Measurements from ENCODE around the gene JAG2.

JAG2 gene

DNA sequence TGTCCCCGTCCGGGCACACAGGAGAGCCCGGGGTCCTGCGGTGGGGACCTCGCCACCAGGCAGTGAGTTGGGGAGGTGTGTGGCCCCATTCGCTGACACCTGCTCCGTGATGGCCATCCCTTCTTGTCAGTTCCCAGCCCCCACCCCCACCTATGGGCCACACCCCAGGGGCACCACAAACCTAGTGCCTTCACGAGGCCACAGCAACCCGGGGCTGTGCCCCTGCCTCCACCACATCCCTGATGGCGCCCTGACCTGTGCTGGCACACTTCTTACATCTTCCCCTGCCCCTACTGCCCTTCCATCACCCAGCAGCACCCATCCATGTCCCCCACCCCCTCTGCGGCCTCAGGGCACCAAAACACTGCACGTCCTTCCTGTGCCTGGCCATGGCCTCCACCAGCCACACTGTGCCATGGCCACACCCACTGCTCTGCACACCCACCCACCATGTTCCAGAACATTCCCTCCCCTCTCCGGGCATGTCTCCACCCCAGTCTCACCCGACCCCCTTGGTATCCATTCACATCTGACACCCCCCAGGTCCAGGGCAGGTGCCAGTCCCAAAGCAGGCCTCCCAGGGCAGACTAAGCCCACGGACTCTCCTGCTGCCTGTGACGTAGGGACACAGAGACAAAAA lies 24.4 kb downstream of the JAG2 start:
- TF ChIP-seq ISL1 (CRISPR knock-in tag; IDR thresholded peaks at IDR 0.05): no peak
- no peak for TF ChIP-seq ZC3H10 (CRISPR knock-in tag; IDR thresholded peaks at IDR 0.05)
- no peak for TF ChIP-seq TOX (CRISPR knock-in tag; IDR thresholded peaks at IDR 0.05; ENCODE audit: borderline replicate concordance)
- no peak for TF ChIP-seq ZFP30 (CRISPR knock-in tag; IDR thresholded peaks at IDR 0.05)
- TF ChIP-seq, protein P1, sequence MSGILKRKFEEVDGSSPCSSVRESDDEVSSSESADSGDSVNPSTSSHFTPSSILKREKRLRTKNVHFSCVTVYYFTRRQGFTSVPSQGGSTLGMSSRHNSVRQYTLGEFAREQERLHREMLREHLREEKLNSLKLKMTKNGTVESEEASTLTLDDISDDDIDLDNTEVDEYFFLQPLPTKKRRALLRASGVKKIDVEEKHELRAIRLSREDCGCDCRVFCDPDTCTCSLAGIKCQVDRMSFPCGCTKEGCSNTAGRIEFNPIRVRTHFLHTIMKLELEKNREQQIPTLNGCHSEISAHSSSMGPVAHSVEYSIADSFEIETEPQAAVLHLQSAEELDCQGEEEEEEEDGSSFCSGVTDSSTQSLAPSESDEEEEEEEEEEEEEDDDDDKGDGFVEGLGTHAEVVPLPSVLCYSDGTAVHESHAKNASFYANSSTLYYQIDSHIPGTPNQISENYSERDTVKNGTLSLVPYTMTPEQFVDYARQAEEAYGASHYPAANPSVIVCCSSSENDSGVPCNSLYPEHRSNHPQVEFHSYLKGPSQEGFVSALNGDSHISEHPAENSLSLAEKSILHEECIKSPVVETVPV (CRISPR knock-in tag; IDR thresholded peaks at IDR 0.05): no peak
- TF ChIP-seq PPARA (CRISPR knock-in tag; IDR thresholded peaks at IDR 0.05; ENCODE audit: borderline replicate concordance): no peak
- TF ChIP-seq, protein P2, sequence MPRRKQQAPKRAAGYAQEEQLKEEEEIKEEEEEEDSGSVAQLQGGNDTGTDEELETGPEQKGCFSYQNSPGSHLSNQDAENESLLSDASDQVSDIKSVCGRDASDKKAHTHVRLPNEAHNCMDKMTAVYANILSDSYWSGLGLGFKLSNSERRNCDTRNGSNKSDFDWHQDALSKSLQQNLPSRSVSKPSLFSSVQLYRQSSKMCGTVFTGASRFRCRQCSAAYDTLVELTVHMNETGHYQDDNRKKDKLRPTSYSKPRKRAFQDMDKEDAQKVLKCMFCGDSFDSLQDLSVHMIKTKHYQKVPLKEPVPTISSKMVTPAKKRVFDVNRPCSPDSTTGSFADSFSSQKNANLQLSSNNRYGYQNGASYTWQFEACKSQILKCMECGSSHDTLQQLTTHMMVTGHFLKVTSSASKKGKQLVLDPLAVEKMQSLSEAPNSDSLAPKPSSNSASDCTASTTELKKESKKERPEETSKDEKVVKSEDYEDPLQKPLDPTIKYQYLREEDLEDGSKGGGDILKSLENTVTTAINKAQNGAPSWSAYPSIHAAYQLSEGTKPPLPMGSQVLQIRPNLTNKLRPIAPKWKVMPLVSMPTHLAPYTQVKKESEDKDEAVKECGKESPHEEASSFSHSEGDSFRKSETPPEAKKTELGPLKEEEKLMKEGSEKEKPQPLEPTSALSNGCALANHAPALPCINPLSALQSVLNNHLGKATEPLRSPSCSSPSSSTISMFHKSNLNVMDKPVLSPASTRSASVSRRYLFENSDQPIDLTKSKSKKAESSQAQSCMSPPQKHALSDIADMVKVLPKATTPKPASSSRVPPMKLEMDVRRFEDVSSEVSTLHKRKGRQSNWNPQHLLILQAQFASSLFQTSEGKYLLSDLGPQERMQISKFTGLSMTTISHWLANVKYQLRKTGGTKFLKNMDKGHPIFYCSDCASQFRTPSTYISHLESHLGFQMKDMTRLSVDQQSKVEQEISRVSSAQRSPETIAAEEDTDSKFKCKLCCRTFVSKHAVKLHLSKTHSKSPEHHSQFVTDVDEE (CRISPR knock-in tag; IDR thresholded peaks at IDR 0.05): no peak
- TF ChIP-seq, protein P3, sequence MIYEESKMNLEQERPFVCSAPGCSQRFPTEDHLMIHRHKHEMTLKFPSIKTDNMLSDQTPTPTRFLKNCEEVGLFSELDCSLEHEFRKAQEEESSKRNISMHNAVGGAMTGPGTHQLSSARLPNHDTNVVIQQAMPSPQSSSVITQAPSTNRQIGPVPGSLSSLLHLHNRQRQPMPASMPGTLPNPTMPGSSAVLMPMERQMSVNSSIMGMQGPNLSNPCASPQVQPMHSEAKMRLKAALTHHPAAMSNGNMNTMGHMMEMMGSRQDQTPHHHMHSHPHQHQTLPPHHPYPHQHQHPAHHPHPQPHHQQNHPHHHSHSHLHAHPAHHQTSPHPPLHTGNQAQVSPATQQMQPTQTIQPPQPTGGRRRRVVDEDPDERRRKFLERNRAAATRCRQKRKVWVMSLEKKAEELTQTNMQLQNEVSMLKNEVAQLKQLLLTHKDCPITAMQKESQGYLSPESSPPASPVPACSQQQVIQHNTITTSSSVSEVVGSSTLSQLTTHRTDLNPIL (CRISPR knock-in tag; IDR thresholded peaks at IDR 0.05; ENCODE audit: low read depth): no peak
- TF ChIP-seq ARNTL (CRISPR knock-in tag; IDR thresholded peaks at IDR 0.05; ENCODE audit: borderline replicate concordance, low read depth): no peak
- TF ChIP-seq RARB (CRISPR knock-in tag; IDR thresholded peaks at IDR 0.05): no peak
- TF ChIP-seq ZNF565 (CRISPR knock-in tag; conservative IDR thresholded peaks at IDR 0.05; ENCODE audit: low read depth): no peak
- no peak for TF ChIP-seq ESRRG (CRISPR knock-in tag; IDR thresholded peaks at IDR 0.05)
- no peak for TF ChIP-seq OSR1 (CRISPR knock-in tag; IDR thresholded peaks at IDR 0.05)
- no peak for TF ChIP-seq ZNF70 (CRISPR knock-in tag; IDR thresholded peaks at IDR 0.05)
- TF ChIP-seq CSDC2 (CRISPR knock-in tag; IDR thresholded peaks at IDR 0.05): no peak
- TF ChIP-seq, protein P4, sequence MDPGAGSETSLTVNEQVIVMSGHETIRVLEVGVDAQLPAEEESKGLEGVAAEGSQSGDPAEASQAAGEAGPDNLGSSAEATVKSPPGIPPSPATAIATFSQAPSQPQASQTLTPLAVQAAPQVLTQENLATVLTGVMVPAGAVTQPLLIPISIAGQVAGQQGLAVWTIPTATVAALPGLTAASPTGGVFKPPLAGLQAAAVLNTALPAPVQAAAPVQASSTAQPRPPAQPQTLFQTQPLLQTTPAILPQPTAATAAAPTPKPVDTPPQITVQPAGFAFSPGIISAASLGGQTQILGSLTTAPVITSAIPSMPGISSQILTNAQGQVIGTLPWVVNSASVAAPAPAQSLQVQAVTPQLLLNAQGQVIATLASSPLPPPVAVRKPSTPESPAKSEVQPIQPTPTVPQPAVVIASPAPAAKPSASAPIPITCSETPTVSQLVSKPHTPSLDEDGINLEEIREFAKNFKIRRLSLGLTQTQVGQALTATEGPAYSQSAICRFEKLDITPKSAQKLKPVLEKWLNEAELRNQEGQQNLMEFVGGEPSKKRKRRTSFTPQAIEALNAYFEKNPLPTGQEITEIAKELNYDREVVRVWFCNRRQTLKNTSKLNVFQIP (CRISPR knock-in tag; IDR thresholded peaks at IDR 0.05; ENCODE audit: borderline replicate concordance, low read depth): no peak
- TF ChIP-seq BACH2 (CRISPR knock-in tag; IDR thresholded peaks at IDR 0.05; ENCODE audit: borderline replicate concordance): no peak
- no peak for TF ChIP-seq TCF4 (CRISPR knock-in tag; IDR thresholded peaks at IDR 0.05; ENCODE audit: borderline replicate concordance)
- TF ChIP-seq ZNF8 (CRISPR knock-in tag; IDR thresholded peaks at IDR 0.05): no peak
- no peak for ATAC-seq

DNA sequence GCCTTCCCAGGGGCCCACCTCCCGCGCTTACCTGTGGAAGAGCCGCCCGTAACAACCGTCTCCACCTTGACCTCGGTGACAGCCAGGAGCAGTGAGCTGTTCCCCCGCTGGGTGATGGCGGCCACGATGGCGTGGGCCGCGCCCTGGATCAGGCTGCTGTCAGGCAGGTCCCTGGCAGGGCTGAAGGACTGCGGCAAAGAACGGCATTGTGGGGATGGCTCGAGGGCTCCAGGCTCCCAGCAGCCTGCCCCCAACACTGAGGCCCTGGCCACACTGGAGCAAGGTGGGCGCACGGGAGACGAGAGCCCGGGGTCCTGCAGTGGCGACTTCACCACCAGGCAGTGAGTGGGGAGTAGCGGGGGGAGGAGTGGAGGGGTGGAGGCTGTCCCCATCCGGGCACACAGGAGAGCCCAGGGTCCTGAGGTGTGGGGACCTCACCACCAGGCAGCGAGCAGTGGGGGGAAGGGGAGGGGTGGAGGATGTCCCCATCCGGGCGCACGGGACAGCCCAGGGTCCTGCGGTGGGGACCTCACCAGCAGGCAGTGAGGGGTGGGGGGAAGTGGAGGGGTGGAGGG lies 25.0 kb downstream of the JAG2 start:
- TF ChIP-seq RARB (CRISPR knock-in tag; IDR thresholded peaks at IDR 0.05): no peak
- TF ChIP-seq, protein P2 (CRISPR knock-in tag; IDR thresholded peaks at IDR 0.05): no peak
- TF ChIP-seq, protein P1 (CRISPR knock-in tag; IDR thresholded peaks at IDR 0.05): no peak
- TF ChIP-seq BACH2 (CRISPR knock-in tag; IDR thresholded peaks at IDR 0.05; ENCODE audit: borderline replicate concordance): no peak
- TF ChIP-seq, protein P5, sequence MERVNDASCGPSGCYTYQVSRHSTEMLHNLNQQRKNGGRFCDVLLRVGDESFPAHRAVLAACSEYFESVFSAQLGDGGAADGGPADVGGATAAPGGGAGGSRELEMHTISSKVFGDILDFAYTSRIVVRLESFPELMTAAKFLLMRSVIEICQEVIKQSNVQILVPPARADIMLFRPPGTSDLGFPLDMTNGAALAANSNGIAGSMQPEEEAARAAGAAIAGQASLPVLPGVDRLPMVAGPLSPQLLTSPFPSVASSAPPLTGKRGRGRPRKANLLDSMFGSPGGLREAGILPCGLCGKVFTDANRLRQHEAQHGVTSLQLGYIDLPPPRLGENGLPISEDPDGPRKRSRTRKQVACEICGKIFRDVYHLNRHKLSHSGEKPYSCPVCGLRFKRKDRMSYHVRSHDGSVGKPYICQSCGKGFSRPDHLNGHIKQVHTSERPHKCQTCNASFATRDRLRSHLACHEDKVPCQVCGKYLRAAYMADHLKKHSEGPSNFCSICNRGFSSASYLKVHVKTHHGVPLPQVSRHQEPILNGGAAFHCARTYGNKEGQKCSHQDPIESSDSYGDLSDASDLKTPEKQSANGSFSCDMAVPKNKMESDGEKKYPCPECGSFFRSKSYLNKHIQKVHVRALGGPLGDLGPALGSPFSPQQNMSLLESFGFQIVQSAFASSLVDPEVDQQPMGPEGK (CRISPR knock-in tag; IDR thresholded peaks at IDR 0.05; ENCODE audit: borderline replicate concordance): no peak
- TF ChIP-seq OSR1 (CRISPR knock-in tag; IDR thresholded peaks at IDR 0.05): no peak
- no peak for TF ChIP-seq ZC3H10 (CRISPR knock-in tag; IDR thresholded peaks at IDR 0.05)
- ATAC-seq: no peak
